Heart left ventricle (tissue), 13 donors: ENCODE data around the gene TMEM156.

Experiments used
- CTCF ChIP-seq, 12 donors: fragments of 200-600 bp; sonication (generic) in 4 of 12; IDR thresholded peaks; one replicate each; pipeline versions ENCODE4 v1.5.0 to v1.8.0; 2018 to 2022; ENCODE audit warnings: antibody characterized with exemption in 12 of 12, mild to moderate bottlenecking in 5 of 12
- POLR2A ChIP-seq, 2 donors: fragments of 450-650 bp; IDR thresholded peaks; one replicate each; pipeline ENCODE4 v1.6.1; 2017; ENCODE audit warnings: antibody characterized with exemption in 2 of 2, mild to moderate bottlenecking in 2 of 2, moderate library complexity in 2 of 2
- donor health status: ischemic (EF 13 %, LVEDD 7.1; RV severe dilation, severe dysfunction).
- donor health status: DM: no; HTN: yes; CAD: no.
- donor health status: DM: no; HTN: no; CAD: no.
- donor health status: ischemic (EF 25% LVEDD 6.9; RV normal size, moderate dysfunction).
- donor health status: ischemic (EF 25% LVEDD 5.7; RV mildly dilated, moderate dysfunction).
- donor health status: ischemic (EF 35%, LVEDD 5.7; RV mildly dilated, moderate dysfunction).
- donor health status: nonischemic (EF 11% LVEDD 7.7; RV severe dilation, severe dysfunction).
- donor health status: DM: yes; HTN: yes; CAD: no.
- donor health status: PGD.
- donor health status: ischemic (EF 29% LVEDD 5.4; RV normal size, mild dysfunction).
- donor health status: nonischemic (EF 23%, LVEDD 6.1; RV moderate dilation, normal function).

DNA sequence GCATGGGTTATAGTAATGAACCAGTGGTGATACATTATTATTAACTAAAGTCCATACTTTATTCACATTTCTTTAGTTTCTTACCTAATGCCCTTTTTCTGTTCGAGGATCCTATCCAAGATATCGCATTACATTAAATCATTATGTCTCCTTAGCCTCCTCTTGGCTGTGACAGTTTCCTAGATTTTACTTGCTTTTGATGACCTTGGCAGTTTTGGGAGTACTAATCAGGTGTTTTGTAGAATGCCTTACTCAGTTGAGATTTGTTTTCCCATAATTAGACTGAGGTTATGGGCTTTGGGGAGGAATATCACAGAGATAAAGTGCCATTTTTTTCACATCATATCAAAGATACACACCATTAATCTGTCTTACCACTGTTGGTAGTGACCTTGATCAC lies 34.8 kb upstream of the TMEM156 start:
- TF ChIP-seq CTCF (IDR thresholded peaks at IDR 0.05) (no peak), POLR2A (IDR thresholded peaks at IDR 0.05) (no peak)
